ENCODE results near the gene BTBD9.

GRCh38 chr6:38259736-38260135 lies 380.0 kb downstream of the BTBD9 start:
- TF ChIP-seq, protein P1, sequence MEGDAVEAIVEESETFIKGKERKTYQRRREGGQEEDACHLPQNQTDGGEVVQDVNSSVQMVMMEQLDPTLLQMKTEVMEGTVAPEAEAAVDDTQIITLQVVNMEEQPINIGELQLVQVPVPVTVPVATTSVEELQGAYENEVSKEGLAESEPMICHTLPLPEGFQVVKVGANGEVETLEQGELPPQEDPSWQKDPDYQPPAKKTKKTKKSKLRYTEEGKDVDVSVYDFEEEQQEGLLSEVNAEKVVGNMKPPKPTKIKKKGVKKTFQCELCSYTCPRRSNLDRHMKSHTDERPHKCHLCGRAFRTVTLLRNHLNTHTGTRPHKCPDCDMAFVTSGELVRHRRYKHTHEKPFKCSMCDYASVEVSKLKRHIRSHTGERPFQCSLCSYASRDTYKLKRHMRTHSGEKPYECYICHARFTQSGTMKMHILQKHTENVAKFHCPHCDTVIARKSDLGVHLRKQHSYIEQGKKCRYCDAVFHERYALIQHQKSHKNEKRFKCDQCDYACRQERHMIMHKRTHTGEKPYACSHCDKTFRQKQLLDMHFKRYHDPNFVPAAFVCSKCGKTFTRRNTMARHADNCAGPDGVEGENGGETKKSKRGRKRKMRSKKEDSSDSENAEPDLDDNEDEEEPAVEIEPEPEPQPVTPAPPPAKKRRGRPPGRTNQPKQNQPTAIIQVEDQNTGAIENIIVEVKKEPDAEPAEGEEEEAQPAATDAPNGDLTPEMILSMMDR (conservative IDR thresholded peaks at IDR 0.05), result no peak
- TF ChIP-seq EZH2 (IDR thresholded peaks at IDR 0.05; ENCODE audit: low read depth), result no peak

Measured in PC-9 (cell line).